Osteoblast (primary cell): Measurements from ENCODE around the gene SYNJ2. TPM values are rescaled to one million over a fixed set of nuclear protein-coding genes. Genes with fewer than 3 reads are reported as not detected.

ENCODE experiments used
- DNase-seq: peaks from one replicate; pipeline ENCODE4 v3.0.0; 2011; ENCODE audit warnings: low spot score, mixed read lengths; ENCODE audit not compliant: insufficient read length; ENCODE audit errors: missing footprints
- H2AFZ ChIP-seq: 2 replicates; pipeline ENCODE4 v1.6.0; 2011; ENCODE audit warnings: mild to moderate bottlenecking, low read length
- H3K27ac ChIP-seq: 2 replicates; pipeline ENCODE4 v1.5.1; 2011; ENCODE audit warnings: mild to moderate bottlenecking, low read depth, low read length, moderate library complexity
- H3K27me3 ChIP-seq: 2 replicates; pipeline ENCODE4 v1.6.0; 2012; ENCODE audit warnings: mild to moderate bottlenecking, control low read depth, inconsistent platforms, low read length, moderate library complexity; ENCODE audit not compliant: insufficient read depth
- H3K36me3 ChIP-seq: 2 replicates; pipeline ENCODE4 v1.5.1; 2011; ENCODE audit warnings: mild to moderate bottlenecking, low read length, control low read depth, moderate library complexity; ENCODE audit not compliant: insufficient read depth
- H3K4me1 ChIP-seq: 2 replicates; pipeline ENCODE4 v1.5.1; 2011; ENCODE audit warnings: mild to moderate bottlenecking, low read length, control low read depth, moderate library complexity; ENCODE audit not compliant: insufficient read depth
- H3K4me2 ChIP-seq: 2 replicates; pipeline ENCODE4 v1.6.0; 2011; ENCODE audit warnings: mild to moderate bottlenecking, low read length; ENCODE audit not compliant: insufficient read depth
- H3K4me3 ChIP-seq: fragments of 200-600 bp; sonication (generic); 3 replicates; pipeline ENCODE4 v1.5.1; 2012; ENCODE audit warnings: mild to moderate bottlenecking, low read length, inconsistent platforms; ENCODE audit not compliant: insufficient read depth
- H3K79me2 ChIP-seq: 2 replicates; pipeline ENCODE4 v1.6.0; 2012; ENCODE audit warnings: mild to moderate bottlenecking, low read length, control low read depth, inconsistent platforms; ENCODE audit not compliant: insufficient read depth
- H3K9me3 ChIP-seq: 2 replicates; pipeline ENCODE4 v1.5.1; 2011; ENCODE audit warnings: low read depth, low read length, control low read depth
- H4K20me1 ChIP-seq: 2 replicates; pipeline ENCODE4 v1.6.0; 2012; ENCODE audit warnings: mild to moderate bottlenecking, low read length, control low read depth; ENCODE audit not compliant: insufficient read depth
- total RNA-seq: library from RNA; depleted of rRNA; stranded (reverse); fragments of >200 nt; gene quantifications from 2 replicates; pipeline ENCODE4 v1.2.3, GENCODE V29; 2012
- TF ChIP-seq, protein P1 (sequence below): IDR thresholded peaks from 2 replicates; pipeline ENCODE4 v1.5.1; 2011; ENCODE audit warnings: mild to moderate bottlenecking, low read depth, low read length, moderate library complexity; ENCODE audit errors: extremely low read depth

Gene SYNJ2
- total RNA-seq, 1 donor = 94.8 TPM

DNA sequence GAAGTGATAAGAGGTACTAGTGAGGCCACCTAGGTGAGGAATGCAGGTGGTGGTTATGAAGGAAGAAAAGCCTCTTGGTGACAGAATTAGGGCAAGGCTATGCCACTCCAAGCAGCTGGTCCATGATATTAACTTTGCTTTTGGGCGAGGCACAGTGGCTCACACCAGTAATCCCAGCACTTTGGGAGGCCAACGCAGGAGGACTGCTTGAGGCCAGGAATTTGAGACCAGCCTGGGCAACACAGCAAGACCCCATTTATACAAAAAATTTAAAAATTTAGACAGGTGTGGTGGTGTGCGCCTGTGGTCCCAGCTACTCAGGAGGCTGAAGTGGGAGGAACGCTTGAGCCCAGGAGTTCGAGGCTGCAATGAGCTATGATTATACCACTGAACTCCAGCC is 130.3 kb downstream of the SYNJ2 start:
- DNase-seq = no peak
- TF ChIP-seq, protein P1, sequence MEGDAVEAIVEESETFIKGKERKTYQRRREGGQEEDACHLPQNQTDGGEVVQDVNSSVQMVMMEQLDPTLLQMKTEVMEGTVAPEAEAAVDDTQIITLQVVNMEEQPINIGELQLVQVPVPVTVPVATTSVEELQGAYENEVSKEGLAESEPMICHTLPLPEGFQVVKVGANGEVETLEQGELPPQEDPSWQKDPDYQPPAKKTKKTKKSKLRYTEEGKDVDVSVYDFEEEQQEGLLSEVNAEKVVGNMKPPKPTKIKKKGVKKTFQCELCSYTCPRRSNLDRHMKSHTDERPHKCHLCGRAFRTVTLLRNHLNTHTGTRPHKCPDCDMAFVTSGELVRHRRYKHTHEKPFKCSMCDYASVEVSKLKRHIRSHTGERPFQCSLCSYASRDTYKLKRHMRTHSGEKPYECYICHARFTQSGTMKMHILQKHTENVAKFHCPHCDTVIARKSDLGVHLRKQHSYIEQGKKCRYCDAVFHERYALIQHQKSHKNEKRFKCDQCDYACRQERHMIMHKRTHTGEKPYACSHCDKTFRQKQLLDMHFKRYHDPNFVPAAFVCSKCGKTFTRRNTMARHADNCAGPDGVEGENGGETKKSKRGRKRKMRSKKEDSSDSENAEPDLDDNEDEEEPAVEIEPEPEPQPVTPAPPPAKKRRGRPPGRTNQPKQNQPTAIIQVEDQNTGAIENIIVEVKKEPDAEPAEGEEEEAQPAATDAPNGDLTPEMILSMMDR = no peak

DNA sequence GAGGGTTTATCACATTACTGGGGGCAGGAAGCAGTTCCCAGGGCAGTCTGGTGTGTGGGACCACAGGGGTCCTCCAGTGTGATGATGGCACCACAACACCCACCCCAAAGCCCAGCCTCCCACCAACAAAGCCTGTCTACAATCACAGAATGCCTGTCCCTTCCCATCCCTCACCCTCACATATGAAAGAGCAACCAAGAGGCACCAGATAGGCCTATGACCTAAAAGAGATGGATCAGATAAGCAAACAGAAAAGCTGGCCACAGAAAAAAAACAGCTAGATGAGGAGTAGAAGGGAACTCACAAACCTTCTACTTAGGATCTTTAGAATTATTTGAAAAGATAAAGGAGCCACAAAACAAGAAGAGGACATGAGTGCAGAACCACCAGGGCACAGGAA is 132.1 kb downstream of the SYNJ2 start:
- no peaks in the 10 kb centered on the region for H3K9me3 ChIP-seq
- no peak overlapping the region for H3K4me3 ChIP-seq
- peaks cover 78% of the 10 kb centered on the region for H3K36me3 ChIP-seq
- H2AFZ ChIP-seq = no peak overlapping the region
- H3K4me1 ChIP-seq = no peaks in the 10 kb centered on the region
- H4K20me1 ChIP-seq = no peaks in the 10 kb centered on the region
- TF ChIP-seq, protein P1 = no peak
- DNase-seq = no peak
- no peak overlapping the region for H3K27ac ChIP-seq
- no peak overlapping the region for H3K4me2 ChIP-seq
- H3K27me3 ChIP-seq = no peaks in the 10 kb centered on the region
- H3K79me2 ChIP-seq = no peaks in the 10 kb centered on the region

More for the DNA sequence above, 130.3 kb downstream of the SYNJ2 start:
- Histone ChIP-seq H3K4me2 (no peak overlapping the region), H4K20me1 (no peaks in the 10 kb centered on the region), H3K4me1 (no peaks in the 10 kb centered on the region), H3K27me3 (no peaks in the 10 kb centered on the region), H3K4me3 (no peak overlapping the region), H3K36me3 (peaks cover 75% of the 10 kb centered on the region), H3K79me2 (no peaks in the 10 kb centered on the region), H3K27ac (no peak overlapping the region), H2AFZ (no peak overlapping the region), H3K9me3 (no peaks in the 10 kb centered on the region)

DNA sequence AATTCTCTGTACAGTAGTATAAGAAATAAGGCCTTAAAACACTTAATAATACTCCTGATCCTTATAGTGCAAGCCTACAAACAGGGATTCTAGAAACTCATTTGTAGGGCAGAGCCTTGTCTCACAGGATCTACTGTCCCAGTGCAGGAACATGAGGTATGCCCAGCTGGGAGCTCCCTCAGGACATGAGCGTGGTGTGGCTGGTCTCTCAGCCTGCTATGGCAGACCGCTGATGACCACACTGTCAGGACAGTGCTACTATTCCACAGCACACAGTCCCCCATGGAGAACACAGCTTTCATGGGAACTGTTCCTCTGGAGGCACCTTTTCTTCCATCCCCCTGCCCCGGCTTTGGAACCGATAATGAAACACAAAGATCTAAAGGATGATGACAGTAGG is 133.4 kb downstream of the SYNJ2 start:
- Histone ChIP-seq H3K4me1 (no peaks in the 10 kb centered on the region), H3K27me3 (no peaks in the 10 kb centered on the region), H3K27ac (no peak overlapping the region), H3K9me3 (no peaks in the 10 kb centered on the region), H3K36me3 (peaks cover 74% of the 10 kb centered on the region), H3K4me3 (no peak overlapping the region), H3K4me2 (no peak overlapping the region), H3K79me2 (no peaks in the 10 kb centered on the region), H2AFZ (no peak overlapping the region), H4K20me1 (no peaks in the 10 kb centered on the region)
- no peak for DNase-seq
- TF ChIP-seq, protein P1 = no peak

DNA sequence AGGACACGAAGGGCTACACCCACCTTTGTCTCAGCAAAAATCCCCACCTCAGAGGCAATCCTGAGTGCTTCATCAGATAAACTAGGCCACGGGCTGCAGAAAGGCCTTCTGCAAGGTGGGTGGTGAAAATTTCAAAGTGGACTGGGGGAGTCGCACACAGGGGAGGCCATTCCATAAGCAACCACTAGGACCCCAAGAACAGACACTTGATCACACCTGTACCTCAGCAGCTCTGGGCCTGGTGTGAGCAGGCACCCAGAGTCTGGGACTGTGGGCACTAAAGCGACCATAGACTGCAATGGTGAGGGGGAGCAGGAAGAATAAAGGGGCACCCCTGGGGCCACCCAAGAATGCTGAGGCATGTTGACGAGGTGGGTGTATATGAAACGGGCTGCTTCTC is 133.8 kb downstream of the SYNJ2 start:
- no peaks in the 10 kb centered on the region for H3K9me3 ChIP-seq
- TF ChIP-seq, protein P1 = no peak
- no peaks in the 10 kb centered on the region for H3K27me3 ChIP-seq
- H2AFZ ChIP-seq = no peak overlapping the region
- no peak overlapping the region for H3K4me3 ChIP-seq
- peaks cover 74% of the 10 kb centered on the region for H3K36me3 ChIP-seq
- no peak overlapping the region for H3K4me2 ChIP-seq
- no peaks in the 10 kb centered on the region for H3K79me2 ChIP-seq
- no peaks in the 10 kb centered on the region for H3K4me1 ChIP-seq
- DNase-seq = no peak
- no peaks in the 10 kb centered on the region for H4K20me1 ChIP-seq
- no peak overlapping the region for H3K27ac ChIP-seq
